HG02870 (cell line): ENCODE measurements around the gene ESRRG.
"Not testable (repeated sequence)": the region's sequence is repeated elsewhere in the genome, so short reads cannot be mapped to it uniquely, and the experiment has no call there.

Experiments
- ATAC-seq: cut with Tn5 transposase; IDR thresholded peaks from one replicate; pipeline ENCODE4 v1.9.1; 2021; ENCODE audit warnings: mild to moderate bottlenecking, moderate library complexity; ENCODE audit not compliant: unreplicated experiment

The ESRRG gene

DNA sequence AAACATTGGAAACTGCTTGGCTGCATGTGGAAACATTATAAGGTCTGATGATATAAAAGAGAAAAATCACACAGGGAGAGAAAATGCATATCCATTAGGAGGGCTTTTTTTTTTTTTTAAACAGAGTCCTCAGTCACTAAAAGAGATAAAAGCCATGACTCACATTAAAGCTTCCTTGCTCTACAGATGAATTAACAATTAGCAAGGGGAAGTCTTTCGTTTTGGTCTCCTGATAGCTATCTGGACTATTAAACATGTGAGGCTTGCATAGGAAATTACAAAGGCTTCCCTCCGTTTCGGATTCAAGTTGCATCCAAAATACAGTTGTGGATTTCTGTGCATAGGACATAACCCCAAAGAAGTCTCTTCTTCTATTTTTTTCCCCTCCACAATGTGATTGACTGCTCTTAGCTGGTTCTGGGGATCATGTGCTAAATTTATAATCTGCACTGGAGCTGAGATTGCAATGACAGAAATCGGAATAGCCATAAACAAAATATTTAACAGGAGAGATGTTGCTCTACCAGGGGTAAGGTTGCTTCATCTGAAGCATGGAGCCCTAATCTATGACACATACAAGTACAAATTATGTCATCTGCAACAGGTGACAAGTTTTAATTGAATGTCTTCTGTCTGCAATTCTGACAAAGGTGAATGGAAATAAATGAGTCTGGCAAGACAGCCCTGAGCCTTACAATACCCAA, 146.8 kb downstream of the ESRRG start:
- no peak for ATAC-seq

DNA sequence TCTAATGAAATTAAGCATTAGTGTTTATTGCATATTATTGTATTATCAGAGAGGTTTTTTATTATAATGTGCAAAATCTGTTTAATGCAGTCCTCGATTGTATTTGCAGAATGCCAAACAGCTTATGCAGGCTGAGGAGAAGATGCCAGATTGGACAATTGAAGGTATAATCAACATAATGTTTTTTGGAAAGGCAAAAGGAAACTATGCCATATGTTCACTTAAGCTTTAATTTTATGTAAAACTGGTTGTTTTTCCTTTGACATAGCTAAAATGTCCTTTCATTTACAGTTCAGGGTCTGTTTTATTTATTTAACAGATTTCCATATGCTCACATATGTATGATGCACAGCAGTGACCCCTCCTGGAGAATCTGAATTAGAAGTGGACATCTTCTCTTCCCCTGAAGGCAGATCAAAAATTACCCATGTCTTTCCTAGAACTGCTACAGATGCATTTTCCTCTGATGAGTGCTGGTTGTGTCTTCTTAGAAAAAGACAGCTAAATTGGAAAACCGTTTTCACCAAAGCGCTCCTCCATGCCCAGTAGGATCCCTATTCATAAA, 156.5 kb downstream of the ESRRG start:
- no peak for ATAC-seq

DNA sequence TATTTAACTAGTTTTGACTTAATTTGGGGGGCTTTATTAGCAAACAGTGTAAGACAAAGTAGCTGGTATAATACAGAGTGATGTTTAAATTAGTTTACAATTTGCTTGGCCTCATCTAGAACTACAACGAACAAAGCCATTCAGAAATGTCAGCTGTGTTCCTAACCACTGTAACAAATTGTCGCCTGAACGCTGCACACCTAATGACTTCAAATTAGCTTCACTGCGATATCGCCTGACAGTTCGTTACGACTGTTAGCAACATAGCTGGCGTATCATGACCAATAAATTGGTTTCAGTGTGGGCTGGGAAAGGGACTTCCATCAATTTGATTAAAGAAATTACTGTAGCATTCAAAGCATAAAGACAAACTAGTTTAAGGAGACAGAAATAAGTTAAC, 160.1 kb downstream of the ESRRG start:
- no peak for ATAC-seq

DNA sequence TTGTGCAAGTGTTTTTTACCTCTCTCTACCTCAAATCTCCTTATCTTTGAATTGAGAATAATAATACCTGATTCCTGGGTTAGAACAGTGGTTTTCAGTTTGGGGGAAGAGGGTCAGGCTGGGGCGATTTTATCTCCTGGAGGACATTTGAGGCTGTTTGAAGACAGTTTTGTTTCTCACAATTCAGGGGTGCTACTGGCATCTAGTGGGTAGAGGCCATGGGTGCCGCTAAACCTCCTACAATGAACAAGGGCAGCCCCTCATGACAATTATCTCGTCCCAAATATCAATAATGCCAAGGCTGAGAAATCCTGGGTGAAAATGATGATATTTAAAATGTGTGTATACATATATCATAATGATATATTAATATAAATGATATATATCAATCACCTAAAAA, 160.8 kb downstream of the ESRRG start:
- ATAC-seq = no peak

DNA sequence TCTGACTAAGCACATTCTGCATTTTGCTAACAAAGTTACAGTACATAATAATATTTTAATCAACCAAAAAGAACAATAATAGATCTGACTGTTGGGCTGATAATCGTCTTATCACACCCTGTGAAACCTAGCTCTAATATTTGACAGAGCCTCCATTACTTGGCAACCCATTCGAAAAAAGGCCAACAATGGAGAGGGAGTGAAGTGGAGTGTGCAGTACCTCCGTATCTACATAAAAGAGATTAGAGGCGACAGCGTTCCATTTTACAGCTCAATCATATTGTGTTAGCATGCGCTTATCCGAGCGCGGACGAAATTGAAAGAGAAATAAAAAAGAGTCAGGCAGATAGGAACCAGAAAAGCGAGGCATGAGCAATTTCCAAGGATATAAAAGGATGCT, 162.7 kb downstream of the ESRRG start:
- no peak for ATAC-seq

DNA sequence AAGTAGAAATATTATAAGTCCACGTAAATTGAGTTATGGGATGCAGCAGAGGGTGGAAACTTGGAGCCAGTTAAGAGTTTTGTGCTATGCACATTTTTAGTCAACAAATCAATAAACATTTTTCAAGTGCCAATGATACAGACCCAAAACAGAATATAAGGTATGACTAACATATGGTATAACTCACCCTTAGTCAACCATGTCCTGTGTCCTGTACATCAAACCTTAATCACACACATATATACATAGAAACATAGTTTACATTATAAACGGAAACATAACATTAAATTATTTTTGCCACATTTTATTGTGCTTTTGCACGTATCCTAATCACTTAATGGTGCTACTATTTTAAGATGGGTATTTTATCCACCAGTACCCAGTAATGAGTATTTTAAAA, 163.9 kb downstream of the ESRRG start:
- no peak for ATAC-seq

DNA sequence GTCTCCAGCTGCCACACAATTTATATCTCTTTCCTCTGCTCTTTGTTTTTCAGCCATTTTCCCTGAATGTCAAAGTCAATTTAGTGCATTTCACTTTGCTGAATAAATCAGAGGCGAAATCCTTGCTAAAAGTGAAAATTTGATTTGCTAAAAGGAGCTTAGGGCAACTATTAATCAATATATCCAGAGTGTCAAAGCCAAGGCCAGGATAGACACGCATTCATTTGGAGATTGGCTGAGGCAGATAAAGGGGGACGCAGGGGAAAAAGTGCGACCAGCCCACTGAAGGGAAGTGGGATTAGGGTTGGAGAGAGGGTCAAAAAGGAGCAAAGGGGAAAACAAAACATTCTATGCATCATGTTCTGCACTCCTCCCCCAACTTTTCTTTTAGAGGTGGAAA, 167.6 kb downstream of the ESRRG start:
- ATAC-seq = no peak

DNA sequence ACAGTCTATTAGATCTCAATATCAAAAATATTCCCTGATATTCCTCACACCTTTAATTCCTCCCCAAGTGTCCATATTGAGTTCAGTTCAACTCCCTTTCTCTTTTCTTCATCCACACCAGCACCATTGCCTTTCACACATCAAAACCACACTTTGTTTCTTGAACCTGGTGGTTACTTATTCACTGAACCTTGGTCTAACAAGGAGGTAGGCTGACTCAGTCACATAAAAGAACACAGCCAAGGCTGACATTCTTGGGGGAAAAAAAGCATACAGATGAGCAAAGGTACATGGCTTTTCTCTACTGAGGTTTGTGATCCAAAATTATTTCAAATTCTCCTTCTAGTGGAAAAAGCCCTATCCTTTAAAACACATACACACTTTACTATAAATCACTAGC, 168.3 kb downstream of the ESRRG start:
- ATAC-seq = no peak

DNA sequence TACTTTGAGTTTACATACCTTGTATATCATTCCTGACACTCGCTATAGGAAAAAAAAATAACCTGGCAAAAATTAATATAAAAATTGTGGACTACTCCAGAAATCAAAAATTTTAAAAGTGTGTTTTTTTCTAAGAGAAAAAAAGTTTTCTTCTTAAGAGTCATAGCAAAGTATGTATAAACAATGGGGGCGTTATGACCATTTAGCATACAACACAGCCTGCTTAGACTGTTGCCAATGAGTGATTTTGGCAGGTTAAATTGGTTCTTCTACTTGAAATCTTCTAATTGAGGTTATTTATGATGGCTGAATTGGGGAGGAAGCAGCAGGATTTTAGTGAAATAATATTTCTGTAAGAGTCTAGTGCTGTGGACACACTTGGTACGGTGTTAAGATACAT, 169.5 kb downstream of the ESRRG start:
- no peak for ATAC-seq

DNA sequence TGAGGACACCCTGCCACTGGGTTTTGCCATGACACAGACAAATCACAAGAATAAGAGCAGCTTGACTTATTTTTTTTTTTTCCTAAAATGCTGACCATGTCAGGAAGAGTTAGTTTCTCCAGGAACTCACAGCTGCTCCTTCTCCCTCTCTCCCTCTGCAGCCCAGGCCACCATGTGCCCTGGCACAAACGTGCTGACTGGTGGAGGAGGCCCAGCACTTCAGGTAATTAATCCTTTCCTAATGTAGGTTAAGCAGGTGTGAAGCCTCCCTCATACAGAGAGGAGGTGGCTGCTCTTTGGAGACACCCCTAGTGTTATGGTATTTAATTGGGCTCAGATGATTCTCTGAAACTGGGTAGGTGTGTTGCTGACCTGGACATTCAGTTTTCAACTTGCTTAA, 170.2 kb downstream of the ESRRG start:
- ATAC-seq = no peak

DNA sequence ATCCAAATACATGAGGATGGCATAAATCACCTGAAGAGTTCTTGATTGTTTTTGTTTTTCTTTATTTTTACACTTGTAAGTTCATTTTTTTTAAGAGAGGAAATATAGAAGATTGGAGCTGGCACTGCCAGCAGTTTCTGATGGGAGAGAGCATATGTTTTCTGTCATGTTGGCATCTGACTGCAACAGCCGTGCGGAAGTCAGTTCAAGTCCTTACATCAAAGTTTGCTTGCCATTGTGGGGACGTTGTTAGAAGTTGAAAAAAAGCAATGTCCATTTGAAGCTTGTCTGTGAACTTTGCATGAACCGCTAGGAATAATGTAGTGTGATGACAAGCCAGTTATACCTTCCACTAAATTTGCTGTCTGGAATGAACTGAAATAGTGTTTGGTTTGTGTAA, 173.4 kb downstream of the ESRRG start:
- no peak for ATAC-seq

DNA sequence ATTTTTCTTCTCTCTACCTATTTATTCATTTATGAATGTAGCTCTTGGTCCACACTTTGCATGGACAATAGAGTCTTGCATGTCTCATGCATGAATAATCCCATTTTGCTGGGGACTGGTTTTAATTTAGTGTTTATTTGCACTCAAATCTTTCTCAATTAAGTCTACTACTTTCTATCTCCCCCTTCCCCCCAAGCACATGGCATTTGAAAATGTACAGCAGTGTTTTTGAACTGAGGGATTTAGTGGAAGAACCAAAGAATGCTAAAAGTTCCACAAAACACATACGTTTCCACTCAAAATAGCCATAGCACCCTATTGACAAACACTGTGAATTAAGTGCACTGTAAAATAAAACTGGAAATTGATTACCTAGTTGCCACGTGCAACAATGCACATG, 180.5 kb downstream of the ESRRG start:
- ATAC-seq = no peak

DNA sequence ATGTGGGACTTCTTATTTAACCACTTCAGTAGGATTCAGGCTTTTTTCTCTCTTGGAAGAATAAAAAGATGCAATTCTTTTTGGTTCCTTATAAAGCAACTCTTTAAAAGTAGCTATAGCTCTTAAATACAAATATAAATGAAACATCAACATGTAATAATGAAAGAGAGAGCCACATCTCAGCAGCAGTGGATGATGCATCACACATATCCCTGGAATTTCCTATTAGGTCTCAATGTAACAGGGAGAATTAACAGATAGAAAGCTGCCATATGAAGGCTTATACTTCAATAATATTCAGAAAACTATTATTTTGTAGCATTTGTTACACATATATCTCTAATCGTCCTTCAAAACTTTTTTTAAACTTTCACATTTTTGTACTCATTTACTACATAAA, 181.0 kb downstream of the ESRRG start:
- no peak for ATAC-seq

DNA sequence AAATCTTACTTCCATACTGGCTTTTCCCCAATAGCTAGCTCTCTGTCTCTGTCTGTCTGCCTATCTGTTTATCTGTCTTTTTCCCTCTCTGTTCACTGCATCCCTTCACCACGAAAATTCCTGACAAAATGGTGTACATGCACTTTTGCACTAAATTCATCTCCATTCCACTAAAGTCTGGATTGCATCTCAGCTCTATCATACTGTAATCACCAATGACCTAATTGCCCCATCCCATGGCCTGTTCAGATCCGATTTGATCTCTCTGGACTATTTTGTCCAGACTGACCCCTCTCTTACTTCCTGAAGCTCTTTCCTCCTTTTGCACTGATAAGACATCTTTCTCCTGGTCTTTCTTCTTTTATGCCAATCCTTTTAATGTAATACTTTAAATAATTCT, 187.5 kb downstream of the ESRRG start:
- ATAC-seq = no peak

DNA sequence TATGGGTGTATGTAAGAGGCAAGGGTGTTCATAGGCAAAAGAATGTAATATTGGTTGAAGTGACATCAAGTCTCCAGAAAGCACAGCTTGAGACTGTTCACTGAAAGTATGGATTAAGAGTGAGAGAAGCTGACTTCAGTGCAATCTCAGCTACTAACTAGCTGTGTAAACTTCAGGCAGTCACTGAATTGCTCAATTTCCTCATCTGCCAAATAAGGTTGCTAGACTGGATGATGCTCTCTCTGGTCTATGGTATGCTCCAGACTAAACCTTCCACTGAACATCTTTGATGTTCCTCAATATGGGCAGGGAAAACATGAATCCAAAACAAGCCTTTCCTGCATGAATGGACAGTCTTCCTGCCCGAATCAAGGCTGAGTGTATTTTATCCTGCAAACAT, 188.2 kb downstream of the ESRRG start:
- ATAC-seq = no peak

DNA sequence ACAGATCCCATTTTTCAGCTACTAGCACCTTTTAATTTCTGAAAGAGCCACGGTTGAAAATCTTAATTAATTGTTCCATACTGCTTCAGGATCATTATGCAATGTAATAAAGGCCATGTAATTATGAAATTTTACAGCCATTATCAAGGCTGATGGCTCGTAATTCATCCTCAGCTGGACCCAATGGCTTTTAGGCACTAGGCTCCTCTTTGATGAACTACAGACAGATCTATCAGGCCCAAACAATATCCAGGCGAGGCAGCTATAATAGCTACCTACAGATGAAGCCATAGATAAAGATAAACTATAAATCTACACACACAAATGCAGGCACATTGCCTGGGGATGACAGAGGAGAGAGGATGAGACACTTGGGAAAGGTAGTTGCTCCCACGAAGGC, 189.5 kb downstream of the ESRRG start:
- no peak for ATAC-seq

DNA sequence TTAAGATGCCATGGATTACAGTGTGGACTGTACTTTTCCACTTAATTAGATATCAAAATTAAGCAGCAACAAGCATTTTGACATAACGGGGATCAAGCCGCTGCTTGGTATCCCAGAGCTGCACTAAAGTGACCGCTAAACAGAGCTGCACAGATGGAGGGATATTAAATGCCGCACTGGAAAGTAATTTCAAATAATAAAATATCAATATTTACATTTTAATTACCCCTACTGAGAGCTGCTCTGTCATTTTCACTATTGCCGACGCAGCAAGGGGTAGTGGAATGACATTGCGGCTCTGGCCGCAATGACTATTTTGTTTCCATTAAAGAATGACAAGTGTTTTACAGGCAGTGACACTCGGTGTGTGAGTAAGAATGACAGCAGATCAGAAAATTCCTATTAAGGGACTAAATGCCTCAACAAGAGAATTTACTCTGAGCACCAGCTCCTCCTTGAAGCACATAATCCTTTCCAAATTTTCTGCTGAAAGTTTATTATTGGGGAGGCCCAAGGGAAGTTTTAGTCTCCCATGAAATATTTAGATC, 190.9 kb downstream of the ESRRG start:
- no peak for ATAC-seq

DNA sequence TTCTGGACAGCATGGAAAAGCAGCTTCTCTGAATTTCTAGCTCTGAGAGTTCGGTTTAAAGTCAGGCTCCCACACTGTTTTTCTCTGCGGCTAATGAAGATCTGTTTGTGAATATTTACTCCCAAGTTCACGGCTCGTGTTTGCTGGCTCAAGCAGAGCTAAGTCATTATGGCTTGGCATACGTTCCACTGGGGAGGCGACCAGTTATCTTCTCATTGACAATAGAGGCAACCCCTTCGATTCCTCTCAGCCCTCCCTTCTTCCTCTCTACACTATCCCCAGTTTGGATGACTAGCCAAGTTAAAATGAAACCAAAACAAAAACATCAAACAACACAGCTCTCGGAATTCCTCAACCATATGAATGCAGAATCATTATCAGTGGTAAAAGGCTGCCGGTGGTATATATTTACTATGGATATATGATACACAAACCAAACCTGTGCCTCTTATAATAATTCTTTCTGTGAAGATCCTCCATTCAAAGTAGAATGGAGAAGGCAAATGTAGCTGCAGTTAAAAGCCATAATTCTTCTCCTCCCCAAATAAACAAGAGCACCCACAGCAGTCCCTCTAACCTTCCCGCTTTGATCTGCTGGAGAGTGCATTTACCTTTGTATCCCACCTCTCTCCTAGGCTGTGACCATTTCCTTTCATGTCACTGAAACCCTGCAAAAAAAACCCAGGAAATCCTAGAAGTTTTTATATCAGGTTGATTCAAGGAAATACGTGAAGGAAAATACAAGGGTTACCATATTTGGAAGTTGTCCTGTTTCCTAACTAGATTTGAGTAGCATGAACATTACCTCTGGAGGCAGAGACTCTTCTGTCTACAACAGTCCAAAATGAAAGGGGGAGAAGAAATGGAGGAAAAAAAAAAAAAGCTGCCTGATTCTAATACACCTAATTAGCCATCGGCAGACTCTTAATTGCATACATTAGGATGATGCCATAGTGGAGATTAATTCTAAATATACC, 191.7 kb downstream of the ESRRG start:
- peak; percentile 33 for ATAC-seq

DNA sequence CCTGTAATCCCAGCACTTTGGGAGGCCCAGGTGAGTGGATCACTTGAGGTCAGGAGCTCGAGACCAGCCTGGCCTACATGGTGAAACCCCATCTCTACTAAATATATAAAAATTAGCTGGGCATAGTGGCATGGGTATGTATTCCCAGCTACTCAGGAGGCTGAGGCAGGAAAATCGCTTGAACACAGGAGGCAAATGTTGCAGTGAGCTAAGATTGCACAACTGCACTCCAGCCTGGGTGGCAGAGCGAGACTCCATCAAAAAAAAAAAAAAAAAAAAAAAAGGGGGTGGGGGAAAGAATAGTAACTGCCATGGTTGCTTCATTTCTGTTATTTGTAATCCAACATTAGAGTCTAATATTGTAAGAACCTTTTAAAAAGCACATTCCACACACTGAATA, 193.4 kb downstream of the ESRRG start:
- not testable (repeated sequence) for ATAC-seq

DNA sequence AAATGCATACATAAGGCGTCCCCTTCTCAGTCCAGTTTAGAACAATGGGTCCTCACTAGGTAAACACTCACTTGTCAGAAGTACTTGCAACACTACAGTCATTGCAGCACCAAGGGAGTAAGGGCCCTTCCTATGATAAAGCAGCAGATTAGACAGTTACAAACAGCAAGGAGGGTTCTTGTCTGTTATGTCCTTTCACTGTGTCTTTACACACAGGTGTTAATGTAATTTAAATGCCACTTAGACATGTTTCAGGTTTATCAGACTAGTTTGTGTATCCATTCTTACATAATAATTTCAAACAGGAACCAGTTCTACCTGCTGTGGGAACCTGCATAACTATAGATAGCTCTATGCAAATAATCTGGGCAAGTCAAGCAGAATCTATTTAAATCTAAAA, 194.4 kb downstream of the ESRRG start:
- ATAC-seq = peak; percentile 94

DNA sequence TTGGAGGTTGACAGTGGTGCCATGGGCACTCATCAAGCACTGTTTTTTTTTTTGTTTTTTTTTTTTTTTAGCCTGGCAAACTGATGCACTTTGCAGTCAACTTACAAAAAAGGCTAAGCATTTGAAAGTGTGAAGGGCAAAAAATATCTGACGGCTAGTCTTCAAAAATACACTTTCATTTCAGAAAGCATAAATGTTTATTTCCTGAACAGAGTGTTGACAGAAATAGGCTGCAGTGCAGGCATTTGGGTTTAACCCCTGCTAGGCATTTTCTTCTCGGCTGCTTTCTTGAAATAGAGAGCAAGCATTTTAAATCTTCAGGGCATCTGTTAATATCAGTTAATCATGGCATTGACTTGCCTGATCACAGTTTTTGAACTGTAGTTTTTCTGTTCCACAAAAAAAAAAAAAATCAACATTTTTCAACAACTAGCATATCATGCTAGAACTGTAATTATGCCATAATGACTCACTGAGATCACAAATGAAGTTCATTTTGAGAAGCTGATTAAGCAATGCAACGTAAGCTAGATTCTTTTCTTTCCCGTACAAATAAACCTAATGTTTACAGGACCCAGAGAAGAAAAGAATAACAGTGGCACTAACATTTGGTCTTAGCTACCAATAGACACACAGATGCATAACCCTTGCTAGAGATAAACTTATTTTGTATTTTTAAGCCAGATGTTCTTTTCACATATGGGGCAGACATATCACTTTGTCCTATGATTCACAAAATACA, 199.6 kb downstream of the ESRRG start:
- no peak for ATAC-seq
